Choroid plexus epithelial cell (primary cell): ENCODE data around the gene TPSG1.

Source experiments
- DNase-seq: peaks from one replicate; pipeline ENCODE4 v3.0.0-alpha.2; 2010; ENCODE audit warnings: low read depth
- H3K4me3 ChIP-seq: 2 replicates; pipeline ENCODE4 v1.5.1; 2011; ENCODE audit warnings: low read depth, mild to moderate bottlenecking, control low read depth, low read length, moderate library complexity
- TF ChIP-seq, protein P1 (sequence below): conservative IDR thresholded peaks from 2 replicates; pipeline ENCODE4 v1.5.1; 2011; ENCODE audit warnings: low read depth, mild to moderate bottlenecking, control low read depth, inconsistent platforms, low read length, moderate library complexity

Gene TPSG1

DNA sequence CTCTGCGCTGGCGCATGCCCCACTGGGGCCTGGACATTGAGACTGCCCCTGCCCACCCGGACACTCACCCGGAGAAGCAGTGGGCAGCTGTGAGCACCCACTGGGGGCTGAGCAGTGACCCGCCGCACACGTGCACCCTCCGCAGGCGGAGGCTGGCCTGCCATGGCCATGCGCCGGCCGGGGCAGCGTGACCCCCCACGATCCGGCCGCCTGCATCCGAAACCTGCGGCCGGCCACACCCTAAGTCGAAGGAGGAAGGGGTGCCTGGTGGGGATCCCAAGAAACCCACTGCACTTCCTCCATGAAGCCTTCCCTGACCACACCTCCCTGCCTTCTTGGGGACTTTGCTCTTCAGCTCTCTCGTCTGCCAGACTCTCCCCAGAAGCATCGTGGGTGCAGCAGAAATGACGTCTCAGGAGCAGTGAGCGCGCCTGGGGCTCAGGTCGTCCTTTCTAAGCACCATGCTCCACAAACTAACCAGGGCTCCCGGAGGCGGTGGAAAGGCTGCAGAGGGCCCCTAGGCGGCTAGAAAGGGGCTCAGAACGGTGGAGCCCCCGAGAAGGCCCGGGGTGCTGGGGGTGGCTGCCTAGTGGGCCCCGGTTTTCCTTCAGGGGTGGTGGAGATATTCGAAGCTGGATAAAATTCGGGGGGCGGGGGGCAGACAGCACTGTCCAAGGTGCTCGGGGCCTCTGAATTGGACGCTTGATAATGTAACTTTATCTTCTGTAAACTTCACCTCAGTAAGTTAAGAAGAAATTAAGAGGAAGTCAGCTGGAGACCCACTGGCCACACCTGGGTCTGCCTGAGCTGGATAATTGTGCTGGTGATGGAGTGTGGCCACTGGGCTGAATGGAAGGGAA, 1.5 kb downstream of the TPSG1 start:
- DNase-seq: no peak
- TF ChIP-seq, protein P1, sequence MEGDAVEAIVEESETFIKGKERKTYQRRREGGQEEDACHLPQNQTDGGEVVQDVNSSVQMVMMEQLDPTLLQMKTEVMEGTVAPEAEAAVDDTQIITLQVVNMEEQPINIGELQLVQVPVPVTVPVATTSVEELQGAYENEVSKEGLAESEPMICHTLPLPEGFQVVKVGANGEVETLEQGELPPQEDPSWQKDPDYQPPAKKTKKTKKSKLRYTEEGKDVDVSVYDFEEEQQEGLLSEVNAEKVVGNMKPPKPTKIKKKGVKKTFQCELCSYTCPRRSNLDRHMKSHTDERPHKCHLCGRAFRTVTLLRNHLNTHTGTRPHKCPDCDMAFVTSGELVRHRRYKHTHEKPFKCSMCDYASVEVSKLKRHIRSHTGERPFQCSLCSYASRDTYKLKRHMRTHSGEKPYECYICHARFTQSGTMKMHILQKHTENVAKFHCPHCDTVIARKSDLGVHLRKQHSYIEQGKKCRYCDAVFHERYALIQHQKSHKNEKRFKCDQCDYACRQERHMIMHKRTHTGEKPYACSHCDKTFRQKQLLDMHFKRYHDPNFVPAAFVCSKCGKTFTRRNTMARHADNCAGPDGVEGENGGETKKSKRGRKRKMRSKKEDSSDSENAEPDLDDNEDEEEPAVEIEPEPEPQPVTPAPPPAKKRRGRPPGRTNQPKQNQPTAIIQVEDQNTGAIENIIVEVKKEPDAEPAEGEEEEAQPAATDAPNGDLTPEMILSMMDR: no peak

GRCh38 chr16:1222553-1223354, 2.3 kb downstream of the TPSG1 start:
- TF ChIP-seq, protein P1: no peak
- H3K4me3 ChIP-seq: no peak overlapping the region

More for the DNA sequence above, 1.5 kb downstream of the TPSG1 start:
- H3K4me3 ChIP-seq: no peak overlapping the region

DNA sequence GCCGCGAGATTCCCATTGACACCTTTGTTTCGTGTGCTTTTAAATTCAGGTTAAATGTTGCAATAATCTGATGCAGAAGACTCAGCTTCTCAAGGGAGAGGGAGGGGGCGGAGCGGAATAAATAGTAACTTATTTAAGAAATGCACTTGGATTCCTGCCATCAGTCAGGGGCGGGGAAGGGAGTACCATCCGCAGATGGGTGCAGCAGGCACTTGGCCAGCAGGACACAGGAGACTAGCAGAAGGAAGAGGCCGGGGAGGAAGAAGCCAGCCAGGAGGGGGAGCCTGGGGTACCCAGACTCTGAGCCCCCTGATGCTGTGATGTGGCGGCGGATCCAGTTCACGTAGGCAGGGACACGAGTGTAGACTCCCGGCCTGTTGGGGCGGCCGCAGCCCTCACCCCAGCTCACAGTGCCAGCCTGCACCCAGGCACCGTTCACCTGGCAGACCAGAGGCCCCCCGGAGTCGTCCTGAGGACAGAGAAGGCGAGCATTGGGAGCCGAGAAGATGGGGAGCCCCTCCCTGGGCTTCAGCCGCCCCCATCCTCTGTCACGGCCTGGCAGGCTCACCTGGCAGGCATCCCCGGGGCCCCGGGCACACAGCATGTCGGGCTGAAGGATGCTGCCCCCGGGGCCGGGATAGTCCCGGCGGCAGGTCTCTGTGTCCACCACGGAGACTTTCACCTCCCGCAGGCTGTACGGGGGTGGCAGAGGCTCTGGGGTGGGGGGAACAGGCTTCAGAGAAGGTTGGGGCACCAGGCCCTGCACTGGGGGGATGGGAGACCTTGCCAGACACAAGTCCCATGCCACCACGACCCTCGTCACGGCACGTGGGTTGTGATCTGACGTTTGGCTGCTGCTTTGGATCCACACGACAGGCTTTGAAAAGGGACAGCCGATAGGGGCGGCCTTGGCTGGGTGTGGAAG, 3.2 kb downstream of the TPSG1 start:
- TF ChIP-seq, protein P1: no peak
- no peak overlapping the region for H3K4me3 ChIP-seq
- DNase-seq: peak; percentile 7

More at GRCh38 chr16:1222553-1223354, 2.3 kb downstream of the TPSG1 start:
- DNase-seq: no peak

GRCh38 chr16:1220841-1221627, 4.0 kb downstream of the TPSG1 start:
- H3K4me3 ChIP-seq: no peak overlapping the region
- TF ChIP-seq, protein P1: no peak
- DNase-seq: no peak

DNA sequence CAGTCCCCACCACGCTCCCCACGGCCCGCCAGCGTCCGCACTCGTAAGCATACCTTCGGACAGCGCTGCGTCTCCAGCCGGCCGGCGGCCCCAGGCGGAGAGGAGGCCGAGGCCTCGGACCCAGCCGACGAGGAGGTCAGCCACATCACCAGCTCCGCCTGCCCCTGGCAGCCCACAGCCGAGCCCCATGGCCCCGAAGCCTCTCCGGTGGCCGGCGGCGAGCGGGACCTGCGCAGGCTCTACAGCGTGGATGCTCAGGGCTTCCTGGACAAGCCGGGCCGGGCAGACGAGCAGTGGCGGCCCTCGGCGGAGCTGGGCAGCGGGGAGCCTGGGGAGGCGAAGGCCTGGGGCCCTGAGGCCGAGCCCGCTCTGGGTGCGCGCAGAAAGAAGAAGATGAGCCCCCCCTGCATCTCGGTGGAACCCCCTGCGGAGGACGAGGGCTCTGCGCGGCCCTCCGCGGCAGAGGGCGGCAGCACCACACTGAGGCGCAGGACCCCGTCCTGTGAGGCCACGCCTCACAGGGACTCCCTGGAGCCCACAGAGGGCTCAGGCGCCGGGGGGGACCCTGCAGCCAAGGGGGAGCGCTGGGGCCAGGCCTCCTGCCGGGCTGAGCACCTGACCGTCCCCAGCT, 4.9 kb downstream of the TPSG1 start:
- TF ChIP-seq, protein P1: no peak
- no peak for DNase-seq
- no peak overlapping the region for H3K4me3 ChIP-seq
